ENCODE data around the gene CALB2. TPM values are rescaled to one million over a fixed set of nuclear protein-coding genes. Genes with fewer than 3 reads are reported as not detected.

The CALB2 gene
- total and polyA plus RNA-seq, 2 of the 8 experiments (the other 6 are each of a cell fraction or from before 2014, with no cell fraction given), result 1.9 to 2.6 TPM

DNA sequence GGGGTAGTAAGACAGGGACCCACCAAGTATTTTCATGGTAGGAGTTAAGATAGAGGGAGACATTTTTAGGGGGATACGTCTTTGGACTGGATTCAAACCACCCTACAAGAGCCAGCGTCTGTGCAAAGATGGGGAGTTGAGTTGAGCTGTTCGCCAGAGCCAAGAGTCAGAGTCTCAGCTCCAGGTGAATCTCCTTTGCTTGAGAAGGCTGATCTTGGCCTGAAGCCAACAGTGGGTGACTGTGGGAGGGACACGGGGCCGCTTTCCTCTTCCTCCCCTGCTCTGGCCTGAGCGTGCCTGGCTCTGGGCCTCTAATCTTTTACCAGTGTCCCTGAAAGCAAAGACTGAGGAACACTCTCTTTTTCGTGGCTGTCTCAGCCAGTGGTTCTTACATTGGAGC lies 78.0 kb downstream of the CALB2 start:
- Histone ChIP-seq H3K79me1 (ENCODE audit: low read depth, low read length) (no peaks in the 10 kb centered on the region), H2AFZ (ENCODE audit: low read length) (no peak overlapping the region), H2BK5ac (ENCODE audit: low read depth, low read length) (no peak overlapping the region), H3K4me1 (replicated peaks in 1 of 4; ENCODE audit: control insufficient read depth in 3 of 4, insufficient read depth in 4 of 4, low read length in 3 of 4) (no peaks in the 10 kb centered on the region; a peak in 1 of 7 replicates), H2BK20ac (ENCODE audit: low read length) (no peak overlapping the region), H3K56ac (replicated peaks; ENCODE audit: insufficient read length, low read depth, low read length) (no peak overlapping the region), H2BK15ac (ENCODE audit: low read length) (no peak overlapping the region), H3K23me2 (ENCODE audit: low read depth, low read length) (no peaks in the 10 kb centered on the region), H4K5ac (ENCODE audit: insufficient read length, low read depth, low read length) (no peak overlapping the region), H3K23ac (ENCODE audit: insufficient read length) (no peak overlapping the region), H3K18ac (ENCODE audit: extremely low read depth, low read length) (no peak overlapping the region), H3K27me3 (replicated peaks in 1 of 4; ENCODE audit: control insufficient read depth in 3 of 4, extremely low read depth in 1 of 4, insufficient read depth in 3 of 4, low read length in 3 of 4) (0 out of 7 replicates have a peak, but pooled peaks cover 0 to 3% (median 0%) of the 10 kb centered on the region in 4 experiments), H2BK120ac (replicated peaks; ENCODE audit: low read depth, low read length) (no peak overlapping the region), H3K4me2 (ENCODE audit: insufficient read depth in 1 of 2, low read depth in 2 of 2, low read length in 2 of 2) (no peak overlapping the region), H4K20me1 (replicated peaks in 1 of 2; ENCODE audit: control insufficient read depth in 1 of 2, insufficient read depth in 2 of 2, low read length in 2 of 2) (no peaks in the 10 kb centered on the region), H3K27ac (ENCODE audit: low read depth, low read length) (no peak overlapping the region), H3K9me3 (ENCODE audit: insufficient read depth in 2 of 2, low read depth in 1 of 2, low read length in 1 of 2) (no peaks in the 10 kb centered on the region; a peak in 1 of 4 replicates), H3K14ac (ENCODE audit: insufficient read length) (no peak overlapping the region), H2BK12ac (ENCODE audit: low read depth, low read length) (no peak overlapping the region), H2AK5ac (ENCODE audit: low read depth, low read length) (no peak overlapping the region), H4K91ac (replicated peaks; ENCODE audit: insufficient read length, low read length) (no peak overlapping the region), H3K79me2 (ENCODE audit: control insufficient read depth in 1 of 2, insufficient read depth in 2 of 2, low read length in 2 of 2) (no peaks in the 10 kb centered on the region), H3K36me3 (ENCODE audit: control insufficient read depth in 2 of 4, insufficient read depth in 4 of 4, low read length in 3 of 4) (no peaks in the 10 kb centered on the region), H3K4me3 (ENCODE audit: extremely low read depth in 1 of 4, insufficient read depth in 2 of 4, low read depth in 3 of 4, low read length in 4 of 4) (no peak overlapping the region), H3K9ac (replicated peaks in 1 of 4; ENCODE audit: extremely low read depth in 1 of 4, low read depth in 3 of 4, low read length in 3 of 4) (no peak overlapping the region), H3K4ac (replicated peaks; ENCODE audit: insufficient read length, low read depth, low read length) (no peak overlapping the region), H4K8ac (ENCODE audit: extremely low read depth, insufficient read depth, low read length) (no peak overlapping the region)
- FAIRE-seq (no peak), DNase-seq (ENCODE audit: low read depth in 1 of 2, low spot score in 2 of 2) (no peak)
- TF ChIP-seq, protein P1, sequence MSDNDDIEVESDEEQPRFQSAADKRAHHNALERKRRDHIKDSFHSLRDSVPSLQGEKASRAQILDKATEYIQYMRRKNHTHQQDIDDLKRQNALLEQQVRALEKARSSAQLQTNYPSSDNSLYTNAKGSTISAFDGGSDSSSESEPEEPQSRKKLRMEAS (IDR thresholded peaks at IDR 0.05), result no peak
- CTCF ChIA-PET (ENCODE audit: partially characterized antibody), result interaction anchor here (0.6 to 1.3 kb wide), 4 partner anchors 10 to 187 kb away, joined by 3 read pairs; no protein-coding TSS in a partner anchor
- POLR2A ChIA-PET (ENCODE audit: partially characterized antibody), result no interaction called here
- WGBS, 2 experiments (ENCODE audit: extremely low coverage in 1 of 2, insufficient coverage in 1 of 2, insufficient read length in 1 of 2, insufficient replicate concordance in 2 of 2, low coverage in 1 of 2, low lambda C conversion rate in 2 of 2, missing lambda C conversion rate in 1 of 2), result 91% methylated on average over 7 of the region's 7 CpGs; no CpG with 5 or more reads in 1 of the 2 experiments

Measured in H1 (cell line).